Stimulated activated memory B cell treated with anti-CD40 and anti-IgM and Interleukin-4, amounts not matched to agents 10 μg/mL and 1 μg/mL and 100 μg/mL, for 72 hours (primary cell): ENCODE measurements around the gene JPH2.
"Not testable (repeated sequence)": the region's sequence is repeated elsewhere in the genome, so short reads cannot be mapped to it uniquely, and the experiment has no call there.

Source experiments
- ATAC-seq: fragments of 150-1000 bp; cut with Tn5 transposase; 2 replicates; pipeline ENCODE4 v1.10.0; 2021
- H3K27ac Mint-ChIP-seq: one replicate; pipeline ENCODE4 v1.8.0; 2022; ENCODE audit warnings: mild to moderate bottlenecking, mixed read lengths
- H3K27me3 Mint-ChIP-seq: one replicate; pipeline ENCODE4 v1.8.0; 2022; ENCODE audit warnings: mixed read lengths
- H3K36me3 Mint-ChIP-seq: one replicate; pipeline ENCODE4 v1.8.0; 2022; ENCODE audit warnings: mixed read lengths
- H3K4me1 Mint-ChIP-seq: one replicate; pipeline ENCODE4 v1.8.0; 2022; ENCODE audit warnings: mixed read lengths
- H3K4me3 Mint-ChIP-seq: one replicate; pipeline ENCODE4 v1.8.0; 2022; ENCODE audit warnings: mild to moderate bottlenecking, moderate library complexity, mixed read lengths
- H3K9me3 Mint-ChIP-seq: one replicate; pipeline ENCODE4 v1.8.0; 2022; ENCODE audit warnings: mixed read lengths

JPH2 gene

GRCh38 chr20:44187054-44187771, at the start of gene JPH2:
TSS of gene JPH2 (minus strand) at chr20:44187188. CDS start at chr20:44186705, 483 bp downstream.
- Mint-ChIP-seq H3K9me3 (no peaks in the 10 kb centered on the region), H3K4me3 (peak within 1 kb of the TSS; percentile 44), H3K27ac (no peak within 1 kb of the TSS), H3K27me3 (peaks cover 53% of the 10 kb centered on the region), H3K36me3 (no peaks in the 10 kb centered on the region), H3K4me1 (peaks cover 27% of the 10 kb centered on the region)
- ATAC-seq: peak; percentile 34

- Mint-ChIP-seq H3K27ac (no peak overlapping the region), H3K27me3 (no peaks in the 10 kb centered on the region), H3K4me3 (no peak overlapping the region), H3K9me3 (peaks cover 2% of the 10 kb centered on the region), H3K4me1 (no peaks in the 10 kb centered on the region), H3K36me3 (peaks cover 9% of the 10 kb centered on the region)
- no peak for ATAC-seq
Measured at GRCh38 chr20:44235702-44236101, 48.7 kb upstream of the JPH2 start.

DNA sequence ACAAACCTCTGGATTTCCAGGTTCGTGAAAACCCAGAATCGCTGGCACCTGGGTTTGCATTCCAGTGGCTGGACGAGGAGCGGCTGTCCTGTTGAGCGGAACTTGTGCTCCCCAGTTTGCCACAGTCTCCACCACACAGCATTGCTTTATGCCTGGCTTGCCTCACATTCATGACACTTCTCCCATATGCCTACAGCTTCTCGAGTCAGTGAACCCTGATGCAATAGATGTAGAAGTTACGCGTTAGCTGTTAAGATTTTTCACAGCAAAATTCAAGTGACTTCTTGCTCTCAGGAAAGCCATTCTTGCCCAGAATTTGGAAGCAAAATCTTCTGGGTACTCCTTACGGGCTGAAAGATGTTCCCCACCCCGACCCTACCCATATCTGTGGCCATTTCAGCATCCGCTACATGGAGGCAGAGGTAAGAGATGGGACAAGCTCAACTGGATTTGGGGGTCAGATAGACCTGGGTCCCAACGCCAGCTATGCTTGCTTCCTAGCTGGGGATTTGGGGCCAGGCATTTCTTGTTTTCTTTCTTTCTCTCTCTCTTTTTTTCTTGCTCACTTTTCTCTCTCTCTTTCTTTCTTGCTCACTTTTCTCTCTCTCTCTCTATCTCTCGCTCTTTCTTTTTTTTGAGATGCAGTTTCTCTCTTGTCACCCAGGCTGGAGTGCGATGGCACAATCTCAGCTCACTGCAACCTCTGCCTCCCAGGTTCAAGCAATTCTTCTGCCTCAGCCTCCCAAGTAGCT, 47.8 kb upstream of the JPH2 start:
- Mint-ChIP-seq H3K4me3 (no peak overlapping the region), H3K27ac (no peak overlapping the region), H3K27me3 (no peaks in the 10 kb centered on the region), H3K9me3 (peaks cover 2% of the 10 kb centered on the region), H3K4me1 (no peaks in the 10 kb centered on the region), H3K36me3 (peaks cover 9% of the 10 kb centered on the region)
- no peak for ATAC-seq

GRCh38 chr20:44233436-44234016, 46.5 kb upstream of the JPH2 start:
- Mint-ChIP-seq H3K9me3 (peaks cover under 1% of the 10 kb centered on the region), H3K4me1 (no peaks in the 10 kb centered on the region), H3K4me3 (no peak overlapping the region), H3K36me3 (peaks cover under 1% of the 10 kb centered on the region), H3K27ac (no peak overlapping the region), H3K27me3 (no peaks in the 10 kb centered on the region)
- no peak for ATAC-seq

GRCh38 chr20:44232469-44232856, 45.5 kb upstream of the JPH2 start:
- H3K27me3 Mint-ChIP-seq, ATAC-seq, H3K36me3 Mint-ChIP-seq, H3K27ac Mint-ChIP-seq, H3K4me1 Mint-ChIP-seq, H3K9me3 Mint-ChIP-seq, H3K4me3 Mint-ChIP-seq: not testable (repeated sequence)

DNA sequence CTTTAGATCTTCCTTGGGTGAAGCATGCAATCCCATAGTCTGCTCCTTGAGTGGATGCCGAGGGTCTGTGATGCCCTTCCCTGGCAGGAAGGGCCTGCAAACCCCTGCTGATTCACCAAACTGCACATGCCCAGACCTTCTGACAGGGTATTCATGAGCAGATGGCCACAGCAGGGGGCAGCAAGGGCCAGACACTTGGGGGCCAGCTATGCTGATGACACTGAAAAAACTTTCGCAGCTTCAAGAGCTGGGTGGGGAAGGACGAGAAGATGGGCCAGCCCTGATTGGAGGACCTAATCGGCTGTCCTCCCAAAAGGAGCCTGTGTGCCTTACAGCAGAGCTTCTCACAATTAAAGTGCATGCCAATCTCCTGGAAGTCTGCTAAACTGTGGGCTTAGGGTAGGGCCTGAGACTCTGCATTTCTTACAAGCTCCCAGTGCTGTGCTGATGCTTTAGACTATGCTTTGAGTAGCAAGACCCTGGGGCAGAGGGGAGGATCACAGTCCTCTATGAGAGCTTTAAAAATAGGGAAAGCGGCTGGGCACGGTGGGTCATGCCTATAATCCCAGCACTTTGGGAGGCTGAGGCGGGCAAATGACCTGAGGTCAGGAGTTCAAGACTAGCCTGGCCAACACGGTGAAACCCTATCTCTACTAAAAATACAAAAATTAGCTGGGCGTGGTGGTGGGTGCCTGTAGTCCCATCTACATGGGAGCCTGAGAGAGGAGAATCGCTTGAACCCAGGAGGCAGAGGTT, 44.9 kb upstream of the JPH2 start:
- no peaks in the 10 kb centered on the region for H3K36me3 Mint-ChIP-seq

DNA sequence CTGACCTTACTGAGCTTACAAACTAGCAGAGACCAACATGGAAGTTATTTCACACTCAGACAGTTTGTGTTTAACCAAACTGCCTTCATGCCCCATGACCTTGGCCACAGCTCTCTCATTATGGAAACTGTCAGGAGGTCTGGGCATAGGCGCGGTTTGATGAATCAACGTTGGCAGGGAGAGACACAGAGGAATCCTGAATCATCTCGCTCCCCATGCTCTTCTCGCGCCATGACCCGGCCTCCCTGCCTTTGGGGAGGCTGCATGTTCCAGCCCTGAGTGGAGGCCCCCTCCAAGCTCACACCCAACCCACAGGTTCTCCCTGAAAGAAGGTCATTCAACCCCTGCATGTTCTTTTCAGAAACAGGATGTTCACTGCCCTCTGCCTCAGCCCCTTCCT, 44.2 kb upstream of the JPH2 start:
- H3K27me3 Mint-ChIP-seq: no peaks in the 10 kb centered on the region
- H3K36me3 Mint-ChIP-seq: no peaks in the 10 kb centered on the region
- H3K4me1 Mint-ChIP-seq: no peaks in the 10 kb centered on the region
- no peak overlapping the region for H3K27ac Mint-ChIP-seq
- ATAC-seq: no peak
- H3K9me3 Mint-ChIP-seq: no peaks in the 10 kb centered on the region
- H3K4me3 Mint-ChIP-seq: no peak overlapping the region

More for the DNA sequence above, 44.9 kb upstream of the JPH2 start:
- no peaks in the 10 kb centered on the region for H3K4me1 Mint-ChIP-seq
- no peaks in the 10 kb centered on the region for H3K9me3 Mint-ChIP-seq
- H3K27me3 Mint-ChIP-seq: no peaks in the 10 kb centered on the region
- ATAC-seq: no peak
- H3K4me3 Mint-ChIP-seq: no peak overlapping the region
- H3K27ac Mint-ChIP-seq: no peak overlapping the region

GRCh38 chr20:44228465-44229258, 41.7 kb upstream of the JPH2 start:
- Mint-ChIP-seq H3K4me3 (no peak overlapping the region), H3K27ac (no peak overlapping the region), H3K36me3 (peaks cover 5% of the 10 kb centered on the region), H3K9me3 (no peaks in the 10 kb centered on the region), H3K4me1 (no peaks in the 10 kb centered on the region), H3K27me3 (no peaks in the 10 kb centered on the region)
- ATAC-seq: no peak

- Mint-ChIP-seq H3K27ac (no peak overlapping the region), H3K4me3 (no peak overlapping the region), H3K4me1 (peaks cover 3% of the 10 kb centered on the region), H3K9me3 (no peaks in the 10 kb centered on the region), H3K36me3 (peaks cover 22% of the 10 kb centered on the region), H3K27me3 (no peaks in the 10 kb centered on the region)
- no peak for ATAC-seq
Measured at GRCh38 chr20:44224637-44225036, 37.6 kb upstream of the JPH2 start.

GRCh38 chr20:44223721-44224120, 36.7 kb upstream of the JPH2 start:
- no peak overlapping the region for H3K4me3 Mint-ChIP-seq
- peaks cover 24% of the 10 kb centered on the region for H3K36me3 Mint-ChIP-seq
- no peak overlapping the region for H3K27ac Mint-ChIP-seq
- no peaks in the 10 kb centered on the region for H3K27me3 Mint-ChIP-seq
- no peaks in the 10 kb centered on the region for H3K9me3 Mint-ChIP-seq
- ATAC-seq: no peak
- H3K4me1 Mint-ChIP-seq: peaks cover 12% of the 10 kb centered on the region

DNA sequence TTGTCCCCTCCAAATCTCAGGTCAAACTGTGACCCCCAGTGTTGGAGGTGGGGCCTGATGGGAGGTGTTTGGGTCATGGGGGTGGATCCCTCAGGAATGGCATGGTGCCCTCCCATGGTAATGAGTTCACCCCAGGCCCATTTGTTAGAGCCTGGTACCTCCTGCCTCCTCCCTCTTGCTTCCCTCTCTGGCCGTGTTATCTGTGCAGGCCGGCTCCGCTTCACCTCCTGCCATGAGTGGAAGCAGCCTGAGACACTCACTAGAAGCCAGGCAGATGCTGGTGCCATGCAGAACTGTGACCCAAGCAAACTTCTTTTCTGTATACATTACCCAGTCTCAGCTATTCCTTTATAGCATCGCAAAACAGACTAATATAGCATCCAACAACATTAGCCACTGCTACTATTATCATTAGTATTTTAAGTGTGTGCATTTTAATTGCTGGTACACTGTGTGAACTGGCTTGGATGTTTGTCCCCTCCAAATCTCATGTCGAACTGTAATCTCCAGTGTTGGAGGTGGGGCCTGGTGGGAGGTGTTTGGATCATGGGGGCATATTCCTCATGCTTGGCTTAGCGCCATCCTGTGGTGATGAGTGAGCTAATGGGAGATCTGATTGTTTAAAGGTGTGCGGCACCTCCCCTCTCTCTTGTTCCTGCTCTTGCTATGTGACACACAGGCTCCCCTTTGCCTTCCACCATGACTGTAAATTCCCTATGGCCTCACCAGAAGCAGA, 35.8 kb upstream of the JPH2 start:
- H3K4me1 Mint-ChIP-seq: peaks cover 20% of the 10 kb centered on the region
- H3K36me3 Mint-ChIP-seq: peaks cover 24% of the 10 kb centered on the region
- H3K9me3 Mint-ChIP-seq: no peaks in the 10 kb centered on the region
- no peak overlapping the region for H3K4me3 Mint-ChIP-seq
- H3K27me3 Mint-ChIP-seq: no peaks in the 10 kb centered on the region
- no peak for ATAC-seq
- no peak overlapping the region for H3K27ac Mint-ChIP-seq

GRCh38 chr20:44222027-44222426, 35.0 kb upstream of the JPH2 start:
- Mint-ChIP-seq H3K36me3 (peaks cover 24% of the 10 kb centered on the region), H3K9me3 (no peaks in the 10 kb centered on the region), H3K4me3 (no peak overlapping the region), H3K4me1 (peaks cover 28% of the 10 kb centered on the region), H3K27ac (peak overlapping the region; percentile 46), H3K27me3 (no peaks in the 10 kb centered on the region)
- no peak for ATAC-seq

DNA sequence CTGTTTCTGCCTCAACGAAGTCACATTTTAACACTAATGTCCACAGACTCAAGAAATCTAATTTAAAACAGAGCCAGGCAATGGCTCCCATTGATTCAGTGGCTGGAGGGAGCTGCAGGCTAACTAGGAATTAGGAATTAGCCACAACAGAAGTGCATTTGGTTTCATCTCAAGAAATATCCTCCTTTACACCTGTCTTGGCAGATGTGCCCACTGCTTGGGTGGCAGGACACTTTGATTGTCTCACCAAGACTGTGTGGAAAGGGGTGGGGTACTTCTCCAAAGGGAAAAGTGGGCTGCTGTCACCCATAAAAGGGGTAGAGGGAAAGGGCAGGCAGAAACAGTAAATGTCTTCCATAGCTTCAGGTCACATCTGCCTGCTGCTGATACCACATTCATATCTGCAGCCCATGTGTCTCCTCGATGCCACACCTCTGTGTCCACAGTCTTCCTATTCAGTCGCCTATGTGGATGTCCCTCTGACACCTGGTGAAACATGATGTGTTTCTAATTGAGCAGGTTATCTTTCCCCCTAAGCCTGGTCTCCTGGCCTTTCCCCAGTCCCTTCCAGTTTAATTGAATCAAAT, 34.5 kb upstream of the JPH2 start:
- no peaks in the 10 kb centered on the region for H3K27me3 Mint-ChIP-seq
- H3K27ac Mint-ChIP-seq: peak overlapping the region; percentile 46
- H3K9me3 Mint-ChIP-seq: no peaks in the 10 kb centered on the region
- peaks cover 30% of the 10 kb centered on the region for H3K4me1 Mint-ChIP-seq
- peaks cover 24% of the 10 kb centered on the region for H3K36me3 Mint-ChIP-seq
- no peak overlapping the region for H3K4me3 Mint-ChIP-seq
- no peak for ATAC-seq

- H3K27ac Mint-ChIP-seq: peak overlapping the region; percentile 20
- ATAC-seq: no peak
Measured at GRCh38 chr20:44219791-44220190, 32.8 kb upstream of the JPH2 start.

More at GRCh38 chr20:44219791-44220190, 32.8 kb upstream of the JPH2 start:
- Mint-ChIP-seq H3K4me3 (no peak overlapping the region), H3K36me3 (peaks cover 29% of the 10 kb centered on the region), H3K27me3 (no peaks in the 10 kb centered on the region), H3K4me1 (peaks cover 37% of the 10 kb centered on the region), H3K9me3 (no peaks in the 10 kb centered on the region)
